GM19438 (cell line): Measurements from ENCODE around the gene NRXN3.

Experiments
- ATAC-seq: cut with Tn5 transposase; IDR thresholded peaks from one replicate; pipeline ENCODE4 v1.9.1; 2021; ENCODE audit warnings: low read depth; ENCODE audit not compliant: unreplicated experiment

NRXN3 gene

DNA sequence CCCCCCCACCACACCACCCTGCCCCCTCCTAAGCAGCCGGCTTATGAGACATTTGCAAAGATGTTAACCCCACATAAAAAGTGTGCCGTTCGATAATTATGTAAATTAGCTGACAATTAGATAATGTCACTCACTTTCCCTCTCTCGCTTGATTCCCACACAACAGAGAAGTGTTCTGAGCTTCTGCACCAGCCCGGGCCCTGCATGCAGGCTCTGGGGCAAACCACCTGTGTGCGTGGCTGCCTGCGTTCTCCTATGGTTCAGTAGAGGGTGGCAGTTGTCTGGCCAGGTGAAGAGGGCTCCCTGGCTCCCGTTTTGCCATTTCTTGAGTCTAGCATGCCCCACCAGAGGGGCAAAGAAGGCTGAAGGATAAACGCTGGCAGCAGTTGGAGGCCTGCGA lies 68.0 kb downstream of the NRXN3 start:
- no peak for ATAC-seq

GRCh38 chr14:78240567-78240966 lies 70.4 kb downstream of the NRXN3 start:
- ATAC-seq: no peak

DNA sequence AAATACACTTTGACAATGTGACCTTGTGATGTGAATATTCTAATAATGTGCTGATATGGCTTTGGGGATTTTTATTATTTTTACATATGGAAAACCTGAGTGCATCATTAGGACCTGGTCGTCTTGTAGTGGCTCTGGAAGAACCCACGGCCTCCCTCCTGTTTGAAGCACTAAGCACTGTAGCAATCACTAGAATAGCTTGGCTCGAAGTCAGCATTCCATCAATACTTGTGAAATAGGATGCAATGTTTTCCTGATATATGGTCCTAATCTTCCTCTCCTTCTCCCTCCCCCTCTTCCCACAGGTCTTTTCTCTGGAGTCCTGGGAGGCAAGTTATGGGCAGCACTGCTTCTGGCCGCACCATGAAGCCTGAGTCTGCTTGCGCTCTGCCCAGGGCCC lies 71.9 kb downstream of the NRXN3 start:
- no peak for ATAC-seq

- no peak for ATAC-seq
Measured at GRCh38 chr14:78243187-78243586, 73.0 kb downstream of the NRXN3 start.

DNA sequence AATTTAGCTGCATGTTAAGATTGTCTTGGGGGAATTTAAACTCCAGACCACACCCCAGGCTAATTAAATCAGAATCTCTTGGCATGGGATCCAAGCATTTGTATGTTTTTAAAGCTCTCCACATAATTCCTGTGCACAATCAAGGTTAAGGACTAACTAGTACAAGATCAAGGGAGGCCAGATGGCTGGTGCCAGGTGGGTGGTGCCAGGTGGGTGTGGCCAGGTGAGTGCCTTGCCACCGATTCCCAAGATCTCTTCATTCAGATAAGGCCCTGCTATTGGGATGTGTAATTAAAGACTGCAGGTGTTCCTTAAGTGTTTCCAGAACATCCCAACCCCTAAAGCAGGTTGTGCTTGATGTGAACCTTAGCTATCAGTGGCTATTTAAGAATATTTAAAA lies 75.1 kb downstream of the NRXN3 start:
- no peak for ATAC-seq

DNA sequence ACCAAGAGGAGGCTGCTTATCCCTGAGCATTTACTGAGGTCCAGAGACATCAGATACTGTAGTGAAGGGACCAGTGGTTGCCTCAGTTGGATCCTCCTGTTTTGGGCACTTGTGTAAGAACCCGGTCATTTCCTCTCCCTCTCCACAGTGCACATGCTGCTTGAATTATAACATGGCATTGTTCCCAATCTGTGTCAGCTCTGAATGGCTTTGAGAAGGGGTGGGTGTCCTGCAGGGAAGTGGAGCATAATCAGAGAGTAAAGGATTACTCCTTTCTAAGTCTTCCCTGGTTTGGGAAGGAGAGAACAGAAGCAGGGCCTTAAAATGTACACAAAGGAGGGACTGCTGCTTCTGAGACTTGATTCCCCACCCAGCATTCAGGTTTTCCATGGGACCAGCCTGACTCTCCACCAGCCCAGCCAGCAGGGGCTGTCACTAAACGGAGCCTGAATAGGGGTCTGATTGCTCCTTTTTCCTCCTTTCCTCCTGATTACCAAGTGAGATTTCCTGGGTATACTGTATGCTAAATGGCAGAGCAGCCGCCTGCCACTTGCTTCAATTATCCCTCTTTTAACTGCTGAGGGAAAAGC lies 78.4 kb downstream of the NRXN3 start:
- no peak for ATAC-seq

- no peak for ATAC-seq
Measured at GRCh38 chr14:78251308-78251707, 81.1 kb downstream of the NRXN3 start.

- no peak for ATAC-seq
Measured at GRCh38 chr14:78253986-78254385, 83.8 kb downstream of the NRXN3 start.

GRCh38 chr14:78254911-78255461 lies 84.8 kb downstream of the NRXN3 start:
- ATAC-seq: no peak

GRCh38 chr14:78259831-78260230 lies 89.7 kb downstream of the NRXN3 start:
- ATAC-seq: no peak

DNA sequence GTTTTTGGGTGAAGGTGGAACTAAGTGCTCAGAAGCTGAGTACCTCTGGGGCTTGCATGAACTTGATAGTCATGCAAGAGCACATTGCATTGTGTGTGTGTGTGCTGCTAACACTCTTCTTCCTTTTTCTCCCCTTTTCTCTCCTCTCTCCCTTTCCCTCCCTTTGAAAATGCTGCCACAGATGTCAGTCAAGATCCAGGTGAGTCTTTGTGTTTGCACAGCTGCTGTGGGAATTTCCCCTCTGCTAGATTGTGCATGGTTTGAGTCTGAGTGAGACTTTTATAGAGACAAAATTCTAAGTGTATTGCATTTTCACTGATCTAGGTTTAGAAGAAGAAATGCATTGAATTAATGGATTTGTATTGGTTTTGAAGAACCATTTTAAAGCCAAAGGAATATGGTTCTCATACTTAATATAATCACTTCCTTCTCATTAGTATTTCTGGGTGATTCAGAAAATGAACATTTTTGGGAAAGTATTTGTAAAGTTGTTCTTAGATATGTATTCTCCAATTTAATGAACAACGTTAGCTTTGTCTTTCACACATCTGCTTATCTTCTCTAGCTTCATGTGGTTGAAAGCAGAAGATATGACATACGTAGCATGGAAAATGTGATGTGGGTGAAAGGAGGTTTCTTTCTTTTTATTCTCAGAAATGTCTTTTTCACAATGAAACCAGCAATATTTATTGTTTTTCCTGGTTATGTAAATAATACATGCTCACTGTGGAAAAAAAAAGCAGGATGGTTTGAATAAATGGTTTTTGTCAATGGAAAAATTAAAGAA lies 108.5 kb downstream of the NRXN3 start:
- no peak for ATAC-seq

DNA sequence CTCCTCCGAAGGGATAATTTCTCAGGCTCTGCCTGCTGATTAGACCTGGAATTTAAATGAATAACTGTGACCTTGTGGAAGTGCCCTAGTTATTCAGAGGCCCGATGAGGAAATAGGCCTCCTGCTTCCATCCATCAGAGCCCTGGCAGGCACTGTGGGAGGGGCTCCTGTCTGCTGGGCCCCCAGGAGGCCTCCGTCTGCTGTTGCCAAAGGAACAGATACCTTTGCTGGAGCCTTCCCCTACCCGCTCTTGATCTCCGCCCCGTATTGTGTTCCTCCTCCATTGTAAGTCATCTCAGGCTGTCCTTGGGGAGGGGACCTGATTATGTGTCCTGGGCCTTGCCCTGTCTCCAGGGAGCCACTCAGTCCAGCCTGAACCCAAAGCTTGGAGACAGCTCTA lies 112.3 kb downstream of the NRXN3 start:
- ATAC-seq: no peak

- ATAC-seq: no peak
Measured at GRCh38 chr14:78286210-78286609, 116.0 kb downstream of the NRXN3 start.

DNA sequence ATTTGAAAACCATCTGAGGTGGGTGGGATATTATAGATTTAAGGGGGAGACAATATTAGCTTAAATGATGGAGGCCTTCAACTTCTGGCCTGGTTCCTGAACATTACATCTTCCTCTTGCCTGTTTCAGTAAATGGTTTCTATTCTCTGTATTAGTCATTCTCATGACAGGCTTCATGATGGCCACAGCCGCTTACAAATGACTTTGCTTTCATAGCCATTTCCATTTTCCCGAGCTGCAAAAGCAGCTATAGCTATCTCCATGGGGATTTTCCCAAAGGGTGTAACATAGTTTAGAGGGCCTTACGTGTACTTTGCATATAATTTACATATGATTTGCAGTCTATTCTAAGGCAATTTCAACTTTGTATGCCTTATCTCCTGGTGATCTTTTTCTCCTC lies 121.8 kb downstream of the NRXN3 start:
- peak; percentile 87 for ATAC-seq

- no peak for ATAC-seq
Measured at GRCh38 chr14:78297858-78298257, 127.7 kb downstream of the NRXN3 start.

DNA sequence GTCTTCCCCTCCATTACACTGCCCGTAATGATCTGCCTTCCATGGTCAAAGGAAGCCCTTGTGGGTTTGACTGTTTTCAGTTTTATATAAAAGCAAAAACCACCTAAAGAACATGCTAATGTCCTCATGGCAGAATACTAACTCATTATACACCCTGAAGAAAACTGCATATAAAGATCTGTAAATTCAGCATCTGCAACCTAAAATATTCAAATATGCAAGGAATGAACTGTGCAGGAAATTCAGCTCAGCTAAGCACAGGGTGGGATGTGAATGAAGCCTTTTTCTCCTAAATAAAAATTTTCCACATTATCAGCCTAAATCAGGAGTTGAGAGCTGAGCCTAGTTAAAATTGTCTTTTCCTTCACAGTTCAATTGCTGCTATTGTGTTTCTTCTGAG lies 128.1 kb downstream of the NRXN3 start:
- no peak for ATAC-seq

DNA sequence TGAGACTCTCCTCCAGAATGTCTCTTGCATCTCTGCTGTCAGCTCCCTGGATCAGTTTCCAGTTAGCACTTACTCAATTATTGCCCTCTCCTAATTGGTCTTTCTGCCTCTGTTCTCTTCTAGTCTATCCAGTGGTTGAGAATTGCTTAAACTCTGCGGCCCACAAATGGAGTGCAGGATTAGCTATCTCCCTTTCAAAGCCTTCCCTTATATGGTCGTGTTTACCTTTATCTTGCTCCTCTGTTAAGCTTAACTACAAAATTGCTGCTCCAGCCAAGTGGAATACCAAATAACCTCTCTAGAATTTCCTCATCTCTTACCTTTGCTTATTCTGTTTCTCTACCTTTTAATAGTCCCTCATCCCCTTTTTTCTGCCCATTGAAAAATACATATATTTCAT lies 132.7 kb downstream of the NRXN3 start:
- ATAC-seq: no peak

GRCh38 chr14:78307671-78308070 lies 137.5 kb downstream of the NRXN3 start:
- ATAC-seq: no peak

GRCh38 chr14:78308079-78308478 lies 137.9 kb downstream of the NRXN3 start:
- ATAC-seq: no peak

DNA sequence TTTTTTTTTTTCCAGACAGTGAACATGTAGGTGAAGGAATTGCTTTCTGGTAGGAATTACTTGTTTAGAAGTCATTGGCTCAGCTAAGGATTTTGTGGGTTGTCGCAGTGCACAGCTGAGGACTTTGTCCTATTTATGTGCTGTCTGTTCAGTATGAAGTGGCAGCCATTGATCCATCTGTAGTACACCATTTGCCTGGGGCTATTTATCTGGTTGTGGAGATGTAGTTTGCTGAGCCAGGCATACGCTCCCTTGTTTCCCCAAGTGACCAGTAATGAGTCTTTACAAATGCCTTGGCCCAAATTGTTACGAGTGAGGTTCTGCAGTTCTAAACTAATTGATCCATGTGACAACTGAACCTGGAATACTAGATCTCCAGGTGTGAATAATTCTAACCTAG lies 140.1 kb downstream of the NRXN3 start:
- ATAC-seq: no peak

- no peak for ATAC-seq
Measured at GRCh38 chr14:78313499-78313898, 143.3 kb downstream of the NRXN3 start.

GRCh38 chr14:78314484-78314883 lies 144.3 kb downstream of the NRXN3 start:
- no peak for ATAC-seq
